K562 (cell line): ENCODE data around the gene NDFIP1. TPM values are rescaled to one million over a fixed set of nuclear protein-coding genes. Genes with fewer than 3 reads are reported as not detected.
A peak's percentile ranks its signal among the peaks of the same experiment; 100 is the strongest.

ENCODE experiments used
- FOXK2 ChIP-seq, 2 experiments: fragments of 450-650 bp; IDR thresholded peaks in 1 of 2; conservative IDR thresholded peaks in 1 of 2; 2 replicates each; pipeline ENCODE4 v1.6.1; 2016; ENCODE audit warnings: low read depth in 2 of 2, mild to moderate bottlenecking in 1 of 2
- GATAD2B ChIP-seq: fragments of 450-650 bp; IDR thresholded peaks from 2 replicates; pipeline ENCODE4 v1.6.1; 2017; ENCODE audit warnings: mild to moderate bottlenecking, borderline replicate concordance
- KDM2B ChIP-seq: fragments of 250-450 bp; sonication (Bioruptor Pico); IDR thresholded peaks from 2 replicates; pipeline ENCODE4 v1.8.0; 2021; ENCODE audit warnings: mild to moderate bottlenecking, moderate library complexity
- KLF1 ChIP-seq: fragments of 450-650 bp; IDR thresholded peaks from 2 replicates; pipeline ENCODE4 v1.6.1; 2016; ENCODE audit warnings: missing genetic modification characterization, missing compliant biosample characterization
- SRSF1 ChIP-seq: fragments of 200-400 bp; formaldehyde crosslinking; IDR thresholded peaks from 2 replicates; pipeline ENCODE4 v1.6.1; 2017; ENCODE audit warnings: mild to moderate bottlenecking, low read depth, low read length, moderate library complexity
- U2AF2 ChIP-seq: fragments of 200-400 bp; formaldehyde crosslinking; optimal IDR thresholded peaks from 2 replicates; pipeline ENCODE3; 2017; ENCODE audit warnings: low read depth, mild to moderate bottlenecking, low read length
- ZKSCAN1 ChIP-seq: fragments of 150-350 bp; IDR thresholded peaks from 2 replicates; pipeline ENCODE4 v1.6.1; 2016; ENCODE audit warnings: low read depth, low read length
- polyA plus RNA-seq, 8 experiments: library from polyadenylated mRNA; depleted of rRNA in 4 of 8; stranded (reverse) in 5 of 8; unstranded in 3 of 8; fragments of >200 nt; fragmentation: Nextera tagmentation in 2 of 8; fragmentation: Illumina TruSeq in 1 of 8; extraction: Ambion mirVana in 2 of 8; extraction: Trizol in 1 of 8; gene quantifications; 2 replicates each; pipeline versions ENCODE4 v1.2.1 to v1.2.3, GENCODE V29; 2011 to 2014; ENCODE audit warnings: inconsistent platforms in 1 of 8, missing spikeins in 1 of 8
- total RNA-seq, 7 experiments: library from RNA; depleted of rRNA in 6 of 7; stranded (reverse); fragments of >200 nt in 6 of 7; fragmentation: Illumina TruSeq in 2 of 7; extraction: Trizol in 2 of 7; gene quantifications; 2 replicates each; pipeline versions ENCODE4 v1.2.1 to v1.2.3, GENCODE V29; 2011 to 2021; ENCODE audit warnings: low replicate concordance in 1 of 7
- TF ChIP-seq, protein P1 (sequence below), 2 experiments: fragments of 450-650 bp; formaldehyde crosslinking in 1 of 2; IDR thresholded peaks; 2 replicates each; pipeline versions ENCODE4 v1.4.0 to v1.6.1; 2014 to 2020; ENCODE audit warnings: mild to moderate bottlenecking in 2 of 2, borderline replicate concordance in 1 of 2, low read depth in 1 of 2
- TF ChIP-seq, protein P2 (sequence below): IDR thresholded peaks from 2 replicates; pipeline ENCODE4 v1.6.1; 2012; ENCODE audit warnings: low read depth, low read length, improper control_type of control experiment, borderline replicate concordance
- TF ChIP-seq, protein P3 (sequence below): sonication (generic); formaldehyde crosslinking; IDR thresholded peaks from 2 replicates; pipeline ENCODE4 v1.8.0; 2022; ENCODE audit warnings: missing genetic modification reagents, mild to moderate bottlenecking, borderline replicate concordance
- TF ChIP-seq, protein P4 (sequence below): fragments of 450-650 bp; formaldehyde crosslinking; IDR thresholded peaks from 2 replicates; pipeline ENCODE4 v1.4.0; 2020; ENCODE audit warnings: mild to moderate bottlenecking, moderate library complexity

The NDFIP1 gene
- total and polyA plus RNA-seq, 9 of the 15 experiments (the other 6 are each of a cell fraction or from before 2014, with no cell fraction given) = 5.3 to 37.5 (median 31.9) TPM

DNA sequence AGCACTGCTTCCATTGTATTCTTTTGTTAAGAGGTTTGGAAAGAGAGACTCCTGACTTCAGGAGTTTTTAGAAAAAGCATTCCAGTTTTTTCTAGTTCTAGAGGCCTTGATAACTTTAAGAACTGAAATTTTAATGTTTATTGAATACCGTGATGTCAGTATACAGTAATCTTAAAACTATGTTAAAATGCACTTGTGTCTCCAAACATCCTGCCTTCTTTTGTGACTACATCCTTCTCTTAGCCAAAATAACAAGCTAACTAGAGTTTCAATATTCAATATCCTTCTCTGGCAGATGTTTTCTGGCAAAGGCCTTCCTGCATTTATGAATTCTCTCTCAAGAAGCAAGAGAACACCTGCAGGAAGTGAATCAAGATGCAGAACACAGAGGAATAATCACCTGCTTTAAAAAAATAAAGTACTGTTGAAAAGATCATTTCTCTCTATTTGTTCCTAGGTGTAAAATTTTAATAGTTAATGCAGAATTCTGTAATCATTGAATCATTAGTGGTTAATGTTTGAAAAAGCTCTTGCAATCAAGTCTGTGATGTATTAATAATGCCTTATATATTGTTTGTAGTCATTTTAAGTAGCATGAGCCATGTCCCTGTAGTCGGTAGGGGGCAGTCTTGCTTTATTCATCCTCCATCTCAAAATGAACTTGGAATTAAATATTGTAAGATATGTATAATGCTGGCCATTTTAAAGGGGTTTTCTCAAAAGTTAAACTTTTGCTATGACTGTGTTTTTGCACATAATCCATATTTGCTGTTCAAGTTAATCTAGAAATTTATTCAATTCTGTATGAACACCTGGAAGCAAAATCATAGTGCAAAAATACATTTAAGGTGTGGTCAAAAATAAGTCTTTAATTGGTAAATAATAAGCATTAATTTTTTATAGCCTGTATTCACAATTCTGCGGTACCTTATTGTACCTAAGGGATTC, 43.1 kb downstream of the NDFIP1 start (continued):
- TF ChIP-seq, protein P1, sequence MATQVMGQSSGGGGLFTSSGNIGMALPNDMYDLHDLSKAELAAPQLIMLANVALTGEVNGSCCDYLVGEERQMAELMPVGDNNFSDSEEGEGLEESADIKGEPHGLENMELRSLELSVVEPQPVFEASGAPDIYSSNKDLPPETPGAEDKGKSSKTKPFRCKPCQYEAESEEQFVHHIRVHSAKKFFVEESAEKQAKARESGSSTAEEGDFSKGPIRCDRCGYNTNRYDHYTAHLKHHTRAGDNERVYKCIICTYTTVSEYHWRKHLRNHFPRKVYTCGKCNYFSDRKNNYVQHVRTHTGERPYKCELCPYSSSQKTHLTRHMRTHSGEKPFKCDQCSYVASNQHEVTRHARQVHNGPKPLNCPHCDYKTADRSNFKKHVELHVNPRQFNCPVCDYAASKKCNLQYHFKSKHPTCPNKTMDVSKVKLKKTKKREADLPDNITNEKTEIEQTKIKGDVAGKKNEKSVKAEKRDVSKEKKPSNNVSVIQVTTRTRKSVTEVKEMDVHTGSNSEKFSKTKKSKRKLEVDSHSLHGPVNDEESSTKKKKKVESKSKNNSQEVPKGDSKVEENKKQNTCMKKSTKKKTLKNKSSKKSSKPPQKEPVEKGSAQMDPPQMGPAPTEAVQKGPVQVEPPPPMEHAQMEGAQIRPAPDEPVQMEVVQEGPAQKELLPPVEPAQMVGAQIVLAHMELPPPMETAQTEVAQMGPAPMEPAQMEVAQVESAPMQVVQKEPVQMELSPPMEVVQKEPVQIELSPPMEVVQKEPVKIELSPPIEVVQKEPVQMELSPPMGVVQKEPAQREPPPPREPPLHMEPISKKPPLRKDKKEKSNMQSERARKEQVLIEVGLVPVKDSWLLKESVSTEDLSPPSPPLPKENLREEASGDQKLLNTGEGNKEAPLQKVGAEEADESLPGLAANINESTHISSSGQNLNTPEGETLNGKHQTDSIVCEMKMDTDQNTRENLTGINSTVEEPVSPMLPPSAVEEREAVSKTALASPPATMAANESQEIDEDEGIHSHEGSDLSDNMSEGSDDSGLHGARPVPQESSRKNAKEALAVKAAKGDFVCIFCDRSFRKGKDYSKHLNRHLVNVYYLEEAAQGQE (IDR thresholded peaks at IDR 0.05; ENCODE audit: borderline replicate concordance) = peak; percentile 83
- TF ChIP-seq, protein P1 (CRISPR knock-in tag; IDR thresholded peaks at IDR 0.05; ENCODE audit: low read depth) = no peak
- TF ChIP-seq SRSF1 (no peak), KLF1 (no peak), ZKSCAN1 (no peak), U2AF2 (no peak), FOXK2 (conservative IDR thresholded peaks at IDR 0.05 in 1 of 2, IDR thresholded peaks at IDR 0.05 in 1 of 2; ENCODE audit: low read depth in 2 of 2) (no peak), KDM2B (CRISPR knock-in tag) (no peak), GATAD2B (no peak)
- TF ChIP-seq, protein P2, sequence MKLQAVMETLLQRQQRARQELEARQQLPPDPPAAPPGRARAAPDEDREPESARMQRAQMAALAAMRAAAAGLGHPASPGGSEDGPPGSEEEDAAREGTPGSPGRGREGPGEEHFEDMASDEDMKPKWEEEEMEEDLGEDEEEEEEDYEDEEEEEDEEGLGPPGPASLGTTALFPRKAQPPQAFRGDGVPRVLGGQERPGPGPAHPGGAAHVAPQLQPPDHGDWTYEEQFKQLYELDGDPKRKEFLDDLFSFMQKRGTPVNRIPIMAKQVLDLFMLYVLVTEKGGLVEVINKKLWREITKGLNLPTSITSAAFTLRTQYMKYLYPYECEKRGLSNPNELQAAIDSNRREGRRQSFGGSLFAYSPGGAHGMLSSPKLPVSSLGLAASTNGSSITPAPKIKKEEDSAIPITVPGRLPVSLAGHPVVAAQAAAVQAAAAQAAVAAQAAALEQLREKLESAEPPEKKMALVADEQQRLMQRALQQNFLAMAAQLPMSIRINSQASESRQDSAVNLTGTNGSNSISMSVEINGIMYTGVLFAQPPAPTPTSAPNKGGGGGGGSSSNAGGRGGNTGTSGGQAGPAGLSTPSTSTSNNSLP = peak; percentile 73; the same call in 1 of the 2 replicates
- TF ChIP-seq, protein P3, sequence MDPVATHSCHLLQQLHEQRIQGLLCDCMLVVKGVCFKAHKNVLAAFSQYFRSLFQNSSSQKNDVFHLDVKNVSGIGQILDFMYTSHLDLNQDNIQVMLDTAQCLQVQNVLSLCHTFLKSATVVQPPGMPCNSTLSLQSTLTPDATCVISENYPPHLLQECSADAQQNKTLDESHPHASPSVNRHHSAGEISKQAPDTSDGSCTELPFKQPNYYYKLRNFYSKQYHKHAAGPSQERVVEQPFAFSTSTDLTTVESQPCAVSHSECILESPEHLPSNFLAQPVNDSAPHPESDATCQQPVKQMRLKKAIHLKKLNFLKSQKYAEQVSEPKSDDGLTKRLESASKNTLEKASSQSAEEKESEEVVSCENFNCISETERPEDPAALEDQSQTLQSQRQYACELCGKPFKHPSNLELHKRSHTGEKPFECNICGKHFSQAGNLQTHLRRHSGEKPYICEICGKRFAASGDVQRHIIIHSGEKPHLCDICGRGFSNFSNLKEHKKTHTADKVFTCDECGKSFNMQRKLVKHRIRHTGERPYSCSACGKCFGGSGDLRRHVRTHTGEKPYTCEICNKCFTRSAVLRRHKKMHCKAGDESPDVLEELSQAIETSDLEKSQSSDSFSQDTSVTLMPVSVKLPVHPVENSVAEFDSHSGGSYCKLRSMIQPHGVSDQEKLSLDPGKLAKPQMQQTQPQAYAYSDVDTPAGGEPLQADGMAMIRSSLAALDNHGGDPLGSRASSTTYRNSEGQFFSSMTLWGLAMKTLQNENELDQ (CRISPR knock-in tag) = no peak
- TF ChIP-seq, protein P4, sequence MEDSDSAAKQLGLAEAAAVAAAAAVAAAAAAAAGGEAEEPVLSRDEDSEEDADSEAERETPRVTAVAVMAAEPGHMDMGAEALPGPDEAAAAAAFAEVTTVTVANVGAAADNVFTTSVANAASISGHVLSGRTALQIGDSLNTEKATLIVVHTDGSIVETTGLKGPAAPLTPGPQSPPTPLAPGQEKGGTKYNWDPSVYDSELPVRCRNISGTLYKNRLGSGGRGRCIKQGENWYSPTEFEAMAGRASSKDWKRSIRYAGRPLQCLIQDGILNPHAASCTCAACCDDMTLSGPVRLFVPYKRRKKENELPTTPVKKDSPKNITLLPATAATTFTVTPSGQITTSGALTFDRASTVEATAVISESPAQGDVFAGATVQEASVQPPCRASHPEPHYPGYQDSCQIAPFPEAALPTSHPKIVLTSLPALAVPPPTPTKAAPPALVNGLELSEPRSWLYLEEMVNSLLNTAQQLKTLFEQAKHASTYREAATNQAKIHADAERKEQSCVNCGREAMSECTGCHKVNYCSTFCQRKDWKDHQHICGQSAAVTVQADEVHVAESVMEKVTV (CRISPR knock-in tag) = peak; percentile 86
